ENCODE results near the gene GALNT12. TPM values are rescaled to one million over a fixed set of nuclear protein-coding genes. Genes with fewer than 3 reads are reported as not detected.

GALNT12 gene
- total RNA-seq, 1 donor, result 1.3 TPM

DNA sequence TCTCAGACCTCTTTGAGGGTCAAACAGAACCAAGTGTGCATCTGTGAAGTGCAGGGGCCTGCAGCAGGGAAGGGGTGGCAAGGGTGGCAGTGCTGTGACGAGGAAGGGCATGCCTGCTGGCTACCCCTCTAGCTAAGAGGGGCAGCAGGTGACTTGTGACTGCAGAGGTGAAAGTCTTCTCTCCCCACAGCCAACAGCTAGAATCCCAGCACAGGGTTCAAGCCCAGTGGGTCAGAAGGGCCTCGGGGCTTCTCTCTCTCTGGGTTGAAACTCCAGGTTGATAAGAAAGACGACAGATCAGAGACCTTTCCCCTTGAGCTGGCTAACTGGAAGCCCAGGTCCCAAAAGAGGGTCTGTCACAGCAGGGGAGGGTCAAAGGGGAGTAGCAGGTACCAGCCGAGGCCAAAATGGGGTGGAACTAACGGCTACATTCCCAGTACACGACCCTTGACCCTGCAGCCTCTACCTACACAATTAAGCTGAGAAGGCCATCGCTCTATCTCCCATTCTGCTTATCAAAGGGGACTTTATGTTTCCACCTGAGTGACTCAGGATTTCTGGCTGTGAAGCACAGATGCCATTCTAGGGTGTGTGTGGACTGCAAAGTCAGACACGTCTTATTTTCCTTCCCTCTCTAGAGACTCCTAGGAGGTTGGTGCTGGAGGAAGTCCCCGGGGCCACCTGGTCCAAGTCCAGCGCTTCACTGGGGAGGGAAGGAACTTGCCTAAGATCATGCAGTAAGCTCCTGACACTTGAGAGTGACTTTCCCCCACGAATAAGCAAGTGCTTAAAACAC, 25.7 kb upstream of the GALNT12 start:
- TF ChIP-seq, protein P1, sequence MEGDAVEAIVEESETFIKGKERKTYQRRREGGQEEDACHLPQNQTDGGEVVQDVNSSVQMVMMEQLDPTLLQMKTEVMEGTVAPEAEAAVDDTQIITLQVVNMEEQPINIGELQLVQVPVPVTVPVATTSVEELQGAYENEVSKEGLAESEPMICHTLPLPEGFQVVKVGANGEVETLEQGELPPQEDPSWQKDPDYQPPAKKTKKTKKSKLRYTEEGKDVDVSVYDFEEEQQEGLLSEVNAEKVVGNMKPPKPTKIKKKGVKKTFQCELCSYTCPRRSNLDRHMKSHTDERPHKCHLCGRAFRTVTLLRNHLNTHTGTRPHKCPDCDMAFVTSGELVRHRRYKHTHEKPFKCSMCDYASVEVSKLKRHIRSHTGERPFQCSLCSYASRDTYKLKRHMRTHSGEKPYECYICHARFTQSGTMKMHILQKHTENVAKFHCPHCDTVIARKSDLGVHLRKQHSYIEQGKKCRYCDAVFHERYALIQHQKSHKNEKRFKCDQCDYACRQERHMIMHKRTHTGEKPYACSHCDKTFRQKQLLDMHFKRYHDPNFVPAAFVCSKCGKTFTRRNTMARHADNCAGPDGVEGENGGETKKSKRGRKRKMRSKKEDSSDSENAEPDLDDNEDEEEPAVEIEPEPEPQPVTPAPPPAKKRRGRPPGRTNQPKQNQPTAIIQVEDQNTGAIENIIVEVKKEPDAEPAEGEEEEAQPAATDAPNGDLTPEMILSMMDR (IDR thresholded peaks at IDR 0.05; ENCODE audit: insufficient read depth, low read depth, low read length), result no peak
- no peak for DNase-seq (ENCODE audit: low read depth)
- H3K4me3 ChIP-seq (ENCODE audit: low read depth, low read length), result no peak overlapping the region

- no peak for DNase-seq (ENCODE audit: low read depth)
- H3K4me3 ChIP-seq (ENCODE audit: low read depth, low read length), result no peak overlapping the region
- TF ChIP-seq, protein P1 (IDR thresholded peaks at IDR 0.05; ENCODE audit: insufficient read depth, low read depth, low read length), result no peak
Measured at GRCh38 chr9:98783518-98784226, 23.8 kb upstream of the GALNT12 start.

- TF ChIP-seq, protein P1 (IDR thresholded peaks at IDR 0.05; ENCODE audit: insufficient read depth, low read depth, low read length), result no peak
- H3K4me3 ChIP-seq (ENCODE audit: low read depth, low read length), result no peak overlapping the region
- no peak for DNase-seq (ENCODE audit: low read depth)
Measured at GRCh38 chr9:98784831-98785806, 22.4 kb upstream of the GALNT12 start.

DNA sequence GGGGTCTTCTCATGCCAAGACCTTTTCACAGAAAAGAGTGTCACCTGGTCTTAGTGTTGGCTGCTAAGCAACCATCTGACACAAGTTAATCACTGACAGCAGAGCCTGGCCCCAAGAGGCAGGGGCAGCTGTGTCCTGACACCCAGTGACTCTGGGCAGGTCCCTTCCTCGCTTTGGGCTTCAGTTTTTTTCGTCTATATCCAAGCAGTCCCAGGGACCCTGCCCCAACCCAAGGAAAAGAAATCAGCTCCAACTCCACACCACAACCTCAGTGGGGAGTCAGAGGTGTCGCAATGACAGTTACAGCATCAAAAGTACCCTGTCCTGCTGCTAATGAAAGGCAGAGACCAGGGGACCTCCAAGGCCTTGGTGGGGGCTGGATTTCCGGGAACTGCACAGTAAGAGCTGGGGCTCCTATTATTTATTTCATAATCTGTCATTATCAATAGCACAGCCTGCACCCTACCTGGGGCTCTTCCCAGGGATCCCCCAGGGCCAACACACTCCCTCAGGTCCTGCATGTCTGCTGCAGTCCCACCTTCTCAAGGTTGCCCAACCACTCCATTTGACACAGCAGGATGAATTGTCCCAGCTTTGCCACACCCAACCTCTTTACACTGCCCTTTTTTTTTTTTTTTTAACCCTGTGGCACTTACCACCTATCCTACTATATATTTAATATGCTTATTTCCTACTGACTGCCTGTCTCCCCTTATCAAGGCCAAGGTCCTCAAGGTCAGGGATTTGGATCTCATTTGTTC, 20.5 kb upstream of the GALNT12 start:
- DNase-seq (ENCODE audit: low read depth), result no peak
- no peak overlapping the region for H3K4me3 ChIP-seq (ENCODE audit: low read depth, low read length)
- TF ChIP-seq, protein P1 (IDR thresholded peaks at IDR 0.05; ENCODE audit: insufficient read depth, low read depth, low read length), result no peak

- TF ChIP-seq, protein P1 (IDR thresholded peaks at IDR 0.05; ENCODE audit: insufficient read depth, low read depth, low read length), result no peak
- DNase-seq (ENCODE audit: low read depth), result no peak
- H3K4me3 ChIP-seq (ENCODE audit: low read depth, low read length), result no peak overlapping the region
Measured at GRCh38 chr9:98787766-98788335, 19.6 kb upstream of the GALNT12 start.
